Measurements from ENCODE around the gene TKFC. TPM values are rescaled to one million over a fixed set of nuclear protein-coding genes. Genes with fewer than 3 reads are reported as not detected.
"Not testable (repeated sequence)": the region's sequence is repeated elsewhere in the genome, so short reads cannot be mapped to it uniquely, and the experiment has no call there.

The TKFC gene
- total RNA-seq, 1 donor from 2014 or later: 17.8 TPM

GRCh38 chr11:61380884-61381283, 47.9 kb downstream of the TKFC start:
- Histone ChIP-seq H3K9me3 (replicated peaks) (no peaks in the 10 kb centered on the region), H3K27me3 (ENCODE audit: low read depth) (no peaks in the 10 kb centered on the region), H3K4me1 (peaks cover 3% of the 10 kb centered on the region), H3K4me3 (no peak overlapping the region), H3K36me3 (peaks cover 2% of the 10 kb centered on the region), H3K27ac (replicated peaks) (no peak overlapping the region)
- TF ChIP-seq CTCF (IDR thresholded peaks at IDR 0.05; ENCODE audit: borderline replicate concordance): no peak
- intact Hi-C loops (cut with micrococcal nuclease): loop anchor here (5.0 kb wide), 1 partner anchor 44 kb away; no protein-coding TSS in a partner anchor
- no peak for DNase-seq

GRCh38 chr11:61383859-61384258, 50.8 kb downstream of the TKFC start:
- H3K36me3 ChIP-seq: not testable (repeated sequence)

GRCh38 chr11:61384271-61385242, 51.5 kb downstream of the TKFC start:
- Histone ChIP-seq H3K27me3 (ENCODE audit: low read depth) (no peaks in the 10 kb centered on the region), H3K4me1 (peaks cover 3% of the 10 kb centered on the region), H3K36me3 (no peaks in the 10 kb centered on the region), H3K27ac (replicated peaks) (no peak overlapping the region), H3K9me3 (replicated peaks) (no peaks in the 10 kb centered on the region), H3K4me3 (no peak overlapping the region)
- no peak for TF ChIP-seq CTCF (IDR thresholded peaks at IDR 0.05; ENCODE audit: borderline replicate concordance)
- no peak for DNase-seq
- intact Hi-C loops (cut with micrococcal nuclease): loop anchor here (5.0 kb wide), 1 partner anchor 47 kb away; no protein-coding TSS in a partner anchor

More at GRCh38 chr11:61383859-61384258, 50.8 kb downstream of the TKFC start:
- not testable (repeated sequence) for H3K9me3 ChIP-seq (replicated peaks); H3K4me3 ChIP-seq; H3K4me1 ChIP-seq; H3K27me3 ChIP-seq (ENCODE audit: low read depth); H3K27ac ChIP-seq (replicated peaks); DNase-seq
- intact Hi-C loops (cut with micrococcal nuclease): loop anchor here (5.0 kb wide), 1 partner anchor 47 kb away; no protein-coding TSS in a partner anchor

GRCh38 chr11:61390161-61390560, 57.1 kb downstream of the TKFC start:
- DNase-seq: no peak
- TF ChIP-seq CTCF (IDR thresholded peaks at IDR 0.05; ENCODE audit: borderline replicate concordance): no peak
- Histone ChIP-seq H3K27ac (replicated peaks) (no peak overlapping the region), H3K9me3 (replicated peaks) (no peaks in the 10 kb centered on the region), H3K36me3 (peaks cover 12% of the 10 kb centered on the region), H3K4me3 (no peak overlapping the region), H3K4me1 (peaks cover 27% of the 10 kb centered on the region), H3K27me3 (ENCODE audit: low read depth) (no peaks in the 10 kb centered on the region)
- intact Hi-C loops (cut with micrococcal nuclease): no loop called here

GRCh38 chr11:61392981-61393595, 60.1 kb downstream of the TKFC start:
- intact Hi-C loops (cut with micrococcal nuclease): no loop called here
- H3K4me1 ChIP-seq: peaks cover 24% of the 10 kb centered on the region
- DNase-seq: no peak

More at GRCh38 chr11:61392981-61393595, 60.1 kb downstream of the TKFC start:
- no peaks in the 10 kb centered on the region for H3K9me3 ChIP-seq (replicated peaks)
- H3K4me3 ChIP-seq: peak overlapping the region; percentile 88
- peaks cover 32% of the 10 kb centered on the region for H3K36me3 ChIP-seq
- no peaks in the 10 kb centered on the region for H3K27me3 ChIP-seq (ENCODE audit: low read depth)
- H3K27ac ChIP-seq (replicated peaks): peak overlapping the region; percentile 89
- no peak for TF ChIP-seq CTCF (IDR thresholded peaks at IDR 0.05; ENCODE audit: borderline replicate concordance)

Other genes with a start within 250 kb of the TKFC start
- gene CD5, start 230.7 kb upstream of the TKFC start, total RNA-seq: 0.30 TPM
- 15.8 TPM for gene VPS37C, start 171.8 kb upstream of the TKFC start, total RNA-seq
- gene PGA3, start 129.7 kb upstream of the TKFC start, total RNA-seq: 0.19 TPM
- gene PGA4, start 110.9 kb upstream of the TKFC start, total RNA-seq: 1.3 TPM
- gene PGA5, start 92.1 kb upstream of the TKFC start, total RNA-seq: not detected
- 0.77 TPM for gene VWCE, start 37.9 kb upstream of the TKFC start, total RNA-seq
- 128 TPM for gene DDB1, start 123 bp upstream of the TKFC start, total RNA-seq
- 10.5 TPM for gene CYB561A3, start 28.7 kb downstream of the TKFC start, total RNA-seq
- 20.9 TPM for gene TMEM138, start 29.1 kb downstream of the TKFC start, total RNA-seq
- gene TMEM216, start 59.4 kb downstream of the TKFC start, total RNA-seq: 4.9 TPM
- gene CPSF7, start 96.7 kb downstream of the TKFC start, total RNA-seq: 39.9 TPM
- 38.1 TPM for gene SDHAF2, start 96.9 kb downstream of the TKFC start, total RNA-seq
- 0.88 TPM for gene LRRC10B, start 175.5 kb downstream of the TKFC start, total RNA-seq
- 18.9 TPM for gene SYT7, start 247.8 kb downstream of the TKFC start, total RNA-seq

All from left ventricle myocardium inferior (tissue), 1 donor.